NCI-H1694 (cell line): ENCODE measurements around the gene CBL.
"Not testable (repeated sequence)": the region's sequence is repeated elsewhere in the genome, so short reads cannot be mapped to it uniquely, and the experiment has no call there.

Experiments used
- DNase-seq: peaks from one replicate; lab custom pipeline; 2025; lab: John Stamatoyannopoulos, UW

CBL gene

DNA sequence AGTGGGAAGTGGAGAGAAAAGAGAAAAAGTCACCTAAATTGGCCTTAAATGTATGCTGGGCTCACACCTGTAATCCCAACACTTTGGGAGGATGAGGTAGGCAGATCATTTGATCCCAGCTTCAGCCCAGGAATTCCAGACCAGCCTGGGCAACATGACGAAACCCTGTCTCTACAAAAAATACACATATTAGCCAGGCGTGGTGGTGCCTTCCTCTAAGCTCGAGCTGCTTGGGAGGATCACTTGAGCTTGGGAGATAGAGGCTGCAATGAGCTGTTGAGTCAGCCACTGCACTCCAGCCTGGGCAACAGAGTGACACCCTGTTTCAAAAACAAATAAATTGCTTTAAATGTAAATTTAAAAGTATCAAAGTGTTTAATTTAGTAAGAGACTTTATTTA is 3.9 kb downstream of the CBL start:
- no peak for DNase-seq

DNA sequence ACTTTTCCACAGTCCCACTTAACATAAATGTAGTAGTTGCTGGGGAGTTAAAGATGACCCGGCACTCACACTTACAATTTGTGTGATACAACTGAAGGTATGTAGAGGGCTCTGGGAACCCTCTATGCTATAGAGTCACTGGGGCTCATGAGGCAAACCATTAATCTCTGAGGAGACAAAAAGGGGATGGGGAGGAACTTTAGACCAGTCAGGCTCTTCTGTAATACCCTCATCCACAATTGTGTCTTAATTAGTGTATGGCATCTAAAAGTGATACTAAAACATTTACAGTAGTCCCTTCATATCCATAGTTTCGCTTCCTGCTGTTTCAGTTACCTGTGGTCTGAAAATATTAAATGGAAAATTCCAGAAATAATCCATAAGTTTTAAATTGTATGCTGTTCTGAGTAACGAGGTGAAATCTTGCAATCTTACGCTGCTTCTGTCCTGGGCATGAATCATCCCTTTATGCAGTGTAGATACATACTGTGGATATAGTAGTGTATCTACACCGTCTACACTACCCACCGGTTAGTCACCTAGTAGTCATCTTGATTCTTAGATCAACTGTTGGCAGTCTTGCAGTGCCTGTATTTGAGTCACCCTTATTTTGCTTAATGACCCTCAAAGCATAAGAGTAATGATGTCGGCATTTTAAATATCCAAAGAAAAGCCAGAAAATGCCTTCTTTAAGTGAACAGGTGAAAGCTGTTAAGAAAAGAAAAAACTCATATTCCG is 12.2 kb downstream of the CBL start:
- no peak for DNase-seq

DNA sequence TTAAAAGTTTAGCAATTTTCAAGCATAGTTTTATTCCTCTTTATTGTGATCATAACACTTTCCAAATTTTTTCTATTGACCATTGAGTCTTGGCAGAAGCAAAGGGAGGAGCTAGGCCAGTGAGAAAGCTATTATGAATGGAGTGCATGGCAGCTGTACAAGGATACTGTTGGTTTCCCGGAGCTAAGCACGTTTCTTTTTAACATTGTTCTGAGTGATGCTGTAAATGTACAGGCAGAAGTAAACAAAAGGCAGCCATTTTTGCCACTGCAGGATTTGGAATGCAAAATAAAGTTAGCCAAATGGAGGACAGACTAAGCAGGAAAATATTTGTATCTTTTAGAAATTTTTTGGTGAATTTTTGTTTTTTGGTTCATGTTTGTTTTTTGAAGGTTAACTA is 16.2 kb downstream of the CBL start:
- no peak for DNase-seq

GRCh38 chr11:119222891-119223290 is 16.8 kb downstream of the CBL start:
- DNase-seq: no peak

- DNase-seq: no peak
Observed at GRCh38 chr11:119223856-119224255, 17.7 kb downstream of the CBL start.

DNA sequence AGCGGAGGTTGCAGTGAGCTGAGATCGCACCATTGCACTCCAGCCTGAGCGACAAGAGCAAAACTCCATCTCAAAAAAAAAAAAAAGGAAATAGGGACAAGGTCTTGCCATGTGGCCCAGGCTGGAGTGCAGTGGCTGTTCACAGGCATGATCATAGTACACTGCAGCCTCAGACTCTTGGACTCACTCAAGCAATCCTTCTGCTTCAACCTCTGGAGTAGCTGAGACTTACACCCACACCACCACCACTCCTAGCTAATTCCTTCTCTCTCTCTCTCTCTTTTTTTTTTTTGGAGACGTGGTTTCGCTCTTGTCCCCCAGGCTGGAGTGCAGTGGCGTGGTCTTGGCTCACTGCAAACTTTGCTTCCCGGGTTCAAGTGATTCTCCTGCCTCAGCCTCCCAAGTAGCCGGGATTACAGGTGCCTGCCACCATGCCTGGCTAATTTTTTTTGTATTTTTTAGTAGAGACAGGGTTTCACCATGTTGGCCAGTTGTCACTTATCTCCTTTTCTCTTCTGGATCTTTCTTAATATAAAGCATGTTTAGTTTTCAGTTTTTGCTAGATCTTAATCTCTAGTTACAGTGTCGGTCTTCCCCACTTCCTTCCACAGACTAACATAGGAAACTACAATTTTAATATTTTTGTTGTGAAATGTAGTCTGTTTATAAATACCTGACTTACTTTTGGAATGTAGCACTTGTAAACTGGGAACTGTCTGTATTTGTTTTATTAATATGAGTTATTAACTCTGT is 22.6 kb downstream of the CBL start:
- DNase-seq: not testable (repeated sequence)

GRCh38 chr11:119229288-119229672 is 23.1 kb downstream of the CBL start:
- DNase-seq: no peak

DNA sequence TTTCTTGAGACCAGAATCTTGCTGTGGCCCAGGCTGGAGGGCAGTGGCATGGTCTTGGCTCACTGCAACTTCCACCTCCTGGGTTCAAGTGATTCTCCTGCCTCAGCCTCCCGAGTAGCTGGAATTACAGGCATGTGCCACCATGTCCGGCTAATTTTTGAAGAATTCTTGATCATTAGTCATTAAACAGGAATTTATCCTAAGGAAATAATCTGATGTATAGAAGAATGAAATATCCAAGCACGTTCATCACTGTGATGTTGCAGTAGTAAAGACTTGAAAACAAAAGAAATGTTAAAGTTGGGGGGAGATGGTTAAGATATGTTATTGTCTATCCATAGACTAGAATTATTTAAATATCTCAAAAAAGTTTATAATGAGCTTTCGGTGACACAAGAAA is 23.6 kb downstream of the CBL start:
- no peak for DNase-seq

DNA sequence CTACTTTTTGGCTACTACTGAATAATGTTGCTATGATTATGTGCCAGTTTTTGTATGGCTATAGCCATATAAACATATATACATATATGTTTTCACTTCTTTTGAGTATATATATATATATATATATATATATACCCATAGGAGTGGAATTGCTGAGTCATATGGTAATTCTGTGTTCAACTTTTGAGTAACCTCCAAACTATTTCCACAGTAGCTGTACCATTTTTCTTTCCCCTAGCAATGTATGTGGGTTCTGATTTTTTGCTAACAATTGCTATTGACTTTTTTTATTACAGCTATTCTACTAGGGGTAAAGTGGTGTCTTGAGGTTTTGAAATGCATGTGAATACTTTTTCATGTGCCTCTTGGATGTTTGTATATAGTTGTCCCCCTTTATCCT is 30.4 kb downstream of the CBL start:
- DNase-seq: no peak

DNA sequence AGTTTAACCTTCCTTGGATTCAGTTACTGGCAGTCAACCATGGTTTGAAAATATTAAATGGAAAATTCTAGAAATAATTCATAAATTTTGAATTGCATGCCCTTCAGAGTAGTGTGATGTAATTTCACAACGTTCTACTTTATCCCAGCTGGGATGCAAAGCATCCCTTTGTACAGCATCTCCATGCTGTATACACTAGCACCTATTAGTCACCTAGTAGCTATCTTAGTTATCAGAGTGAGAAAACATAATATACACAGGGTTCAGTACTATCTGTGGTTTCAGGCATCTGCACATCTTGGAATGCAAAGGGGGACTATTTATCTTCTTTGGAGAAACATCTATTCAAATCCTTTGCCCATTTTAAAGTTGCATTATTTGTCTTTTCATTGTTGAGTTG is 30.8 kb downstream of the CBL start:
- DNase-seq: no peak

DNA sequence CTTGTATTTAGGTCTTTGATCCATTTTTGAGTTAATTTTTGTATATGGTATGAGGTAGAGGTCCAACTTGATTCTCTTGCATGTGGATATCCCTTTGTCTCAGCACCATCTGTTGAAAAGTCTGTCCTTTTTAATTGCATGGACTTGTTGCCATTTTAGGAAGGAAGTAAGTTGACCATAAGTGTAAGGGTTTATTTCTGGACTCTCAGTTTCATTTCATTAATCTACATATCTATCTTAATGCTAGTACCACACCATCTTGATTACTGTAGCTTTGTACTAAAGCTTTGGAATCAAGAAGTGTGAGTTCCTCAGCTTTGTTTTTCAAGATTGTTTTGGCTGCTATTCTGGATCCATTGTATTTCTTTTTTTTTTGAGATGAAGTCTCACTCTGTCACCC is 31.4 kb downstream of the CBL start:
- DNase-seq: no peak

- no peak for DNase-seq
Observed at GRCh38 chr11:119248750-119249670, 42.9 kb downstream of the CBL start.

- DNase-seq: no peak
Observed at GRCh38 chr11:119249671-119250010, 43.5 kb downstream of the CBL start.

- no peak for DNase-seq
Observed at GRCh38 chr11:119251114-119251513, 45.0 kb downstream of the CBL start.

DNA sequence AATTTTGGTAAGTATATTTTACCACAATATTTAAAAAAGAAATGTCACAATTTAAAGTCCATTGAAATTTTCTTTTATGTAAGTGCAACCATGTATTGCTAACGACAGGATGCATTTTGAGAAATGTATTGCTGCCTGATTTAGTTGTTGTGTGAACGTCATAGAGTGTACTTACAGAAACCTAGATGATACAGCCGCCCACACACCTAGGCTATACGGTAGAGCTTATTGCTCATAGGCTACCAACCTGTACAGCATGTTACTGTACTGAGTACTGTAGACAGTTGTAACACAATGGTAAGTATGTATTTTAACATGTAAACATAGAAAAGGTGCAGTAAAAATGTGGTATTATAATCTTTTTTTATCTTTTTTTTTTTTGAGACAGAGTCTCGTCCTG is 48.1 kb downstream of the CBL start:
- DNase-seq: no peak

DNA sequence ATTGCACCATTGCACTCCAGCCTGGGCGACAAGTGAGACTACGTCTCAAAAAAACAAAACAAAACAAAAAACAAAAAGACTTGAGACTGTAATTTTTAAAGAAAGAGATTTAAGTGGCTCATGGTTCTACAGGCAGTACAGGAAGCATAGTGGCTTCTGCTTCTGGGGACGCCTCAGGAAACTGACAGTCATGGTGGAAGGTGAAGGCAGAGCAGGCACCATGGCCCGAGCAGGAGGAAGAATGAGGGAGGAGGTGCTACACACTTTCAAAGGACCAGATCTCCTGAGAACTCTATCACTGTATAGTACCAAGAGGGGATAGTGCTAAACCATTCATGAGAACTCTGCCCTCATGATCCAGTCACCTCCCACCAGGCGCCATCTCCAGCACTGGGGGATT is 52.0 kb downstream of the CBL start:
- no peak for DNase-seq

DNA sequence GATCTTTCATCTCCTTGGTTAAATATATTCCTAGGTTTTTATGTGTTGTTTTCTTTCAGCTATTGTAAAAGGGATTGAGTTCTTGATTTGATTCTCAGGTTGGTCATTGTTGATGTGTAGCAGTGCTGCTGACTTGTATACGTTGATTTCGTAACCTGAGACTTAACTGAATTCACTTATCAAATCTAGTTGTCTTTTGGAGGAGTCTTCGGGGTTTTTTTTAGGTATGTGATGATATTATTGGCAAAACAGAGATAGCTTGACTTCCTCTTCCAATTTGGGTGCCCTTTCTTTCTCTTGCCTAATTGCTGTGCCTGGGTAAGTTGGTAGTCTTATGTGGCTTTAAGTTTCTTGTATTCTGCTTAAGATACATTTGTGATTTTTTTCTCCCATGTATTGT is 52.8 kb downstream of the CBL start:
- DNase-seq: no peak

DNA sequence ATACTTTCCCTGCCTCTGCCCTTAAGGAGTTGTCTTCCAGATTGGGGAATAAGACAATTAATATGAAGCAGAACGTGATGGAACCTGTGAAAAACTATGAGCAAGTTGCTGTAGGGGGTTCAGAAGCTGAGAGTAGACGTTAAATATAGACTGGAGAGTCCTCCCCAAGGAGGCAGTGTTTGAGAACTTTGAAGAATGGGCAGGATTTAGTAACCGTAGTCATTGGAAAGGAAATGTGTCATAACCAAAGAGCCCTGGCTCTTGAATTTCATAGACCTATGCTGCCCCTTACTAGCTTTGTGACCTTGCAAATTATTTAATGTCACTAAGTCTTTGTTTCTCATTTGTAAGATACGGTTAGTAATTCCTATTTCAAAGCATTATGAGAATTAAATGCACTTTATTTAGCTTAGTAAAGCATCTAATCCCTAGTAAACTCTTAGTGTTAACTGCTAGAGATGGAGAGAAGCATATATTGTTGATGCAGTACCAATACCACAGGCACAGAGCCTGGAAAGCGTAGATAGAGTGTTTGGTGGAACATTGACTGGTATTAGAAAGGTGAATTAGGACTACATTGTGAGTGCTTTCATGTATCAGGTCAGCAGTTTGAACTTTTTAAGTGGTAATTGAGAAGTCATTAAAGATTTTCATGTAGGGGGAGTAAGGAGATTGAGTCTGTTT is 56.7 kb downstream of the CBL start:
- DNase-seq: no peak

DNA sequence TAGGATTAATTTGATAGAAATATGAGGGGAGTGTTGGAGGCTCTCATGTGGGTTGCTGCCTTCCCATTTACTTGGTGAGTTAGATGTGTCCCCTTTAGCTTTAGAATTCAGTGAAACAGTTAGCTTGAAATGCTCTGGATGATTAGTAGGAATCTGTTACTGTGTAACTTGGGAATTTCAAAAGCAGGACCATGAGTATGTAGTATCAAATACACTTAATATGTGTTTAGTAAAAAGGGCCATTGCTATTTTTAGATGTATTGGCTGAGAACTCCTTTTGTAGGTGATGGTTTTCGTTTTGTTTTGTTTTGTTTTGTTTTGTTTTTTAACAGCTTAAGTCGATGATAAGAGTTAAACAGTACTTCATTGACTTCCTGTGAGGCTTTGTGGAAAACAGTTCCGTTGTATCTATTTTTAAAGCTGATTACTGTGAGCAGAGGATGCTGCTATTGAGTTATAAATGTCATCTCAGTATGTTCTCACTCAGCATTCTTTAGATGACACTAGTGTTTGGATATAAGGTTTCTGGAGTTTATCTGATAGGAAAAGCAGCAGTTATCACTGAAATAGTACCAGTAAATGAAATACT is 57.3 kb downstream of the CBL start:
- DNase-seq: no peak

DNA sequence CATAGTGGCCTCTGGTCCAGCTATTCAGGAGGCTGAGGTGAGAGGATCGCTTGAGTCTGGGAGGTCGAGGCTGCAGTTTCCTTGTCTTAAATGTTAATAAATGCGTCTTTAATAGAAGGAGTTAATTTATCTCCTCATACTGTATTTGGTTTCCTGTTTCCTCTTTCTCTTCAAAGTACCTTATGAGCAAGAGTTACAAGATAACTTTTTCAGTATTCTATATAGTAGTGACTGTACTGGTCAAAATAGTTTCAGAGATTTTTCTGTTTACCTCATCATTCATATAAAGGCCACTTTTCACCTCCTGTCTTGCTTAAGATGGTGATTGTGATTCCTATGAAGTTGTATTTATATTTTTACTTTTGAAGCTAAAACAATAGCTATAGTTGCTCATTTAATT is 59.9 kb downstream of the CBL start:
- no peak for DNase-seq

- no peak for DNase-seq
Observed at GRCh38 chr11:119266517-119267255, 60.5 kb downstream of the CBL start.
